Keratinocyte (primary cell): ENCODE measurements around the gene PAQR4. TPM values are rescaled to one million over a fixed set of nuclear protein-coding genes. Genes with fewer than 3 reads are reported as not detected.

ENCODE experiments used
- DNase-seq: peaks from one replicate; pipeline ENCODE4 v3.0.0-alpha.2; 2011; ENCODE audit warnings: low read depth, missing footprints, low spot score
- FAIRE-seq: peaks from 2 replicates; lab custom pipeline; 2011; peaks lifted over from hg19 to GRCh38; lab: Jason Lieb, UNC
- H2AFZ ChIP-seq: 2 replicates; pipeline ENCODE4 v1.6.0; 2012; ENCODE audit warnings: low read length, control low read depth, inconsistent platforms; ENCODE audit not compliant: control insufficient read depth
- H3K27ac ChIP-seq: 2 replicates; pipeline ENCODE4 v1.5.1; 2011; ENCODE audit warnings: low read length; ENCODE audit not compliant: control insufficient read depth, insufficient read depth
- H3K27me3 ChIP-seq: 3 replicates; pipeline ENCODE4 v1.6.0; 2011; ENCODE audit warnings: low read length; ENCODE audit not compliant: control insufficient read depth, insufficient read depth; ENCODE audit errors: extremely low read depth
- H3K36me3 ChIP-seq, 2 experiments: 2 replicates in 1 of 2; 3 replicates in 1 of 2; pipeline ENCODE4 v1.5.1; 2011; ENCODE audit warnings: low read length in 2 of 2, mild to moderate bottlenecking in 1 of 2; ENCODE audit not compliant: control insufficient read depth in 2 of 2, insufficient read depth in 2 of 2; ENCODE audit errors: extremely low read depth in 1 of 2
- H3K4me1 ChIP-seq: 3 replicates; pipeline ENCODE4 v1.5.1; 2011; ENCODE audit warnings: low read length; ENCODE audit not compliant: control insufficient read depth, insufficient read depth; ENCODE audit errors: extremely low read depth
- H3K4me2 ChIP-seq: 3 replicates; pipeline ENCODE4 v1.6.0; 2011; ENCODE audit warnings: low read depth, low read length; ENCODE audit not compliant: control insufficient read depth, insufficient read depth; ENCODE audit errors: extremely low read depth
- H3K4me3 ChIP-seq, 3 experiments: fragments of 200-600 bp in 1 of 3; sonication (generic) in 1 of 3; 2 replicates in 2 of 3; 3 replicates in 1 of 3; pipeline ENCODE4 v1.5.1; 2011 to 2016; ENCODE audit warnings: low read length in 3 of 3, mild to moderate bottlenecking in 3 of 3, control low read depth in 2 of 3, inconsistent platforms in 1 of 3, low read depth in 1 of 3, mixed read lengths in 1 of 3, mixed run types in 1 of 3, moderate library complexity in 1 of 3; ENCODE audit not compliant: control insufficient read depth in 2 of 3, insufficient read depth in 2 of 3; ENCODE audit errors: extremely low read depth in 1 of 3
- H3K79me2 ChIP-seq: 2 replicates; pipeline ENCODE4 v1.6.0; 2012; ENCODE audit warnings: low read length; ENCODE audit not compliant: control insufficient read depth, insufficient read depth
- H3K9ac ChIP-seq: 3 replicates; pipeline ENCODE4 v1.6.0; 2011; ENCODE audit warnings: low read length; ENCODE audit not compliant: control insufficient read depth, insufficient read depth; ENCODE audit errors: extremely low read depth
- H3K9me1 ChIP-seq: 3 replicates; pipeline ENCODE4 v1.6.0; 2011; ENCODE audit warnings: low read length; ENCODE audit not compliant: control insufficient read depth, insufficient read depth; ENCODE audit errors: extremely low read depth
- H3K9me3 ChIP-seq: 2 replicates; pipeline ENCODE4 v1.5.1; 2012; ENCODE audit warnings: low read depth, low read length; ENCODE audit not compliant: control insufficient read depth
- H4K20me1 ChIP-seq: 3 replicates; pipeline ENCODE4 v1.6.0; 2011; ENCODE audit warnings: low read length; ENCODE audit not compliant: control insufficient read depth, insufficient read depth; ENCODE audit errors: extremely low read depth
- EZH2 ChIP-seq: IDR thresholded peaks from one replicate; pipeline ENCODE4 v1.6.1; 2012; ENCODE audit warnings: inconsistent platforms, mild to moderate bottlenecking, low read length, moderate library complexity
- dilution Hi-C: fragments of 300-500 bp; cut with MboI; formaldehyde crosslinking; loops from one replicate; pipeline ENCODE4 v1.7.0; 2020; ENCODE audit warnings: low sequenced_read_pairs; ENCODE audit not compliant: extremely low pct_ligation_motif_present
- polyA plus RNA-seq, 5 experiments: library from polyadenylated mRNA; depleted of rRNA in 3 of 5; stranded (reverse) in 3 of 5; stranded (forward) in 1 of 5; unstranded in 1 of 5; fragments of >200 nt; gene quantifications; 1 replicate in 1 of 5; 2 replicates in 3 of 5; 3 replicates in 1 of 5; pipeline versions ENCODE4 v1.2.1 to v1.2.3, GENCODE V29; 2011 to 2012; ENCODE audit warnings: missing spikeins in 2 of 5, low read depth in 1 of 5, low replicate concordance in 1 of 5
- TF ChIP-seq, protein P1 (sequence below), 3 experiments: IDR thresholded peaks in 1 of 3; conservative IDR thresholded peaks in 1 of 3; optimal IDR thresholded peaks in 1 of 3; 2 replicates in 2 of 3; 3 replicates in 1 of 3; pipeline versions ENCODE3 to v1.5.1; 2011; ENCODE audit warnings: low read length in 3 of 3, mild to moderate bottlenecking in 3 of 3, moderate library complexity in 2 of 3, control low read depth in 1 of 3, inconsistent platforms in 1 of 3; ENCODE audit not compliant: insufficient read depth in 2 of 3; ENCODE audit errors: extremely low read depth in 1 of 3

PAQR4 gene
- polyA plus RNA-seq, 1 donor (not counting 4 experiments of a cell fraction or from before 2014, with no cell fraction given), result 16.8 TPM

DNA sequence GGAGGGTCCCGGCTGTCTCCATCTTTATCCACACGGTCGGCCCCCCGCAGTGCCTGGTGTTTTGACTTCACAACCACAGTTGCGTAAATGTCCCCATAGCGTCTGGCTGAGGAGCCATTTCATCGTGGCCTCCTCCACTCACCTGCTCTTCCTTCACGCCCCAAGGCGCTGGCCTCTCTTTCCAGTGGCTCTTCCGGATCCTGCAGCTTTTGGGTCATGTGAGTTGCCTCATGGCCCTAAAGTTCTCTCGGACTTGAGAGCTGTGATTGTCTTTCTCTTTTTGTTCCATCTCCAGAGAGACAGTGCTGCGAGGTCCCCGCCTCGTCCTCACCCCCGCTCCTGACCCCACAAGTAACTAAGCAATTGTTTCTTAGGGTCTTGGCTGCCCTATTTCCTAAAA, 34.7 kb upstream of the PAQR4 start:
- TF ChIP-seq, protein P1, sequence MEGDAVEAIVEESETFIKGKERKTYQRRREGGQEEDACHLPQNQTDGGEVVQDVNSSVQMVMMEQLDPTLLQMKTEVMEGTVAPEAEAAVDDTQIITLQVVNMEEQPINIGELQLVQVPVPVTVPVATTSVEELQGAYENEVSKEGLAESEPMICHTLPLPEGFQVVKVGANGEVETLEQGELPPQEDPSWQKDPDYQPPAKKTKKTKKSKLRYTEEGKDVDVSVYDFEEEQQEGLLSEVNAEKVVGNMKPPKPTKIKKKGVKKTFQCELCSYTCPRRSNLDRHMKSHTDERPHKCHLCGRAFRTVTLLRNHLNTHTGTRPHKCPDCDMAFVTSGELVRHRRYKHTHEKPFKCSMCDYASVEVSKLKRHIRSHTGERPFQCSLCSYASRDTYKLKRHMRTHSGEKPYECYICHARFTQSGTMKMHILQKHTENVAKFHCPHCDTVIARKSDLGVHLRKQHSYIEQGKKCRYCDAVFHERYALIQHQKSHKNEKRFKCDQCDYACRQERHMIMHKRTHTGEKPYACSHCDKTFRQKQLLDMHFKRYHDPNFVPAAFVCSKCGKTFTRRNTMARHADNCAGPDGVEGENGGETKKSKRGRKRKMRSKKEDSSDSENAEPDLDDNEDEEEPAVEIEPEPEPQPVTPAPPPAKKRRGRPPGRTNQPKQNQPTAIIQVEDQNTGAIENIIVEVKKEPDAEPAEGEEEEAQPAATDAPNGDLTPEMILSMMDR (optimal IDR thresholded peaks at IDR 0.05 in 1 of 3, IDR thresholded peaks at IDR 0.05 in 1 of 3, conservative IDR thresholded peaks at IDR 0.05 in 1 of 3; ENCODE audit: extremely low read depth in 1 of 3, insufficient read depth in 2 of 3, low read length in 3 of 3), result no peak
- TF ChIP-seq EZH2, result no peak
- Histone ChIP-seq H3K9me1 (no peaks in the 10 kb centered on the region), H3K36me3 (peaks cover 13 to 36% of the 10 kb centered on the region in 2 experiments)

GRCh38 chr16:2936436-2937011, 32.6 kb upstream of the PAQR4 start:
- Histone ChIP-seq H3K4me1 (no peaks in the 10 kb centered on the region), H3K27ac (no peak overlapping the region), H3K79me2 (no peaks in the 10 kb centered on the region), H4K20me1 (peaks cover 2% of the 10 kb centered on the region), H3K27me3 (no peaks in the 10 kb centered on the region), H3K4me3 (no peak overlapping the region), H3K9me1 (no peaks in the 10 kb centered on the region), H3K9me3 (no peaks in the 10 kb centered on the region), H2AFZ (no peak overlapping the region), H3K36me3 (peaks cover 16 to 43% of the 10 kb centered on the region in 2 experiments), H3K4me2 (no peak overlapping the region), H3K9ac (no peak overlapping the region)
- dilution Hi-C loops, result no loop called here
- no peak for TF ChIP-seq EZH2
- TF ChIP-seq, protein P1 (optimal IDR thresholded peaks at IDR 0.05 in 1 of 3, IDR thresholded peaks at IDR 0.05 in 1 of 3, conservative IDR thresholded peaks at IDR 0.05 in 1 of 3; ENCODE audit: extremely low read depth in 1 of 3, insufficient read depth in 2 of 3, low read length in 3 of 3), result no peak
- DNase-seq (no peak), FAIRE-seq (no peak)

More for the DNA sequence above, 34.7 kb upstream of the PAQR4 start:
- Histone ChIP-seq H3K4me3 (no peak overlapping the region), H3K79me2 (no peaks in the 10 kb centered on the region), H3K27ac (no peak overlapping the region), H4K20me1 (peaks cover 2% of the 10 kb centered on the region), H3K9me3 (no peaks in the 10 kb centered on the region), H3K4me1 (no peaks in the 10 kb centered on the region), H3K9ac (no peak overlapping the region), H3K4me2 (no peak overlapping the region), H3K27me3 (no peaks in the 10 kb centered on the region), H2AFZ (no peak overlapping the region)
- dilution Hi-C loops, result no loop called here
- DNase-seq (no peak), FAIRE-seq (no peak)
